ENCODE measurements around the gene SNAP91.

The SNAP91 gene

DNA sequence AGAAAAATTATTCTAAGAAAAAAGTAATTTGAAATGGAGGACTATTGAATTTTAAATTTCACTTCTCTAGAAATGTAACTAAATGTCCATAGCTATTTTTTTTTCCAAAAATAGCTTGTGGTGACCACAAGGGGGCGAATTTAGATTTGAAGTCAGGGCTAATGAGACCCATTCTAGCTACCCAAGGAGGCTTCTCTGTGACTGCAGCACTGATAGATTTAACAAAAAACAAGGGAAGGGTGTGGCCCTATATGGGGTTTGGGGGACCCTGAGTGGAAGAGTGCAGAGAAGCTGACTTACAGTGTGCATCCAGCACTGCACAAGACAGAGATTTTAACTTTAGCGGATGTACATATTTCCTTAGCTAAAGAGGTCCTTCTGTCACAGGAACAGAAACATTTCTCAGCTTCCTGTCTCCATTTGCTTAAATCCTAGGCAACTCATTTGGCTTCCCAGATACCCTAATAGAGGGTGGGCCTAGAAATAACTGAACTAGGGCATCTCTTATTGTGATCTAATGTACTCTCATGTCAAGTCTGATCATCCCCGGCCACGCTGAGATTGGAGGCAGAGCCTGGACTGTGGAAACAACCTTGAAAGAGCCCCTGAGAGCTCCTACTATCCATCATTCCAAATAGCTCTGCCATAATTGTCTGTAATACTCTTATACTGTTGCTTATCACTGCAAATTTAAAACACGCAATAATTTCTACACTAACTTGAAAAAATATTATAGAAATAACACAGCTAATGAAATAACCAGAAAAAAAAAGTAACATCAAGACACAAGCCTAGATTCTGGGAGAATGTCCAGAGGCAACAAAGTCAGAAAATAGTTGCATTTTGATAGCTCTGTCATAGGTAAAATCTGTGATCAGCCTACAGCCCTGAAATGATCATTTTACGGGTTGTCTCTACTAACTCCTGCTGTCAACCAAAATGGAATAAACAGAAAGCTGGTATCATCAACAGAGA lies 93.6 kb downstream of the SNAP91 start:
- no peaks in the 10 kb centered on the region for H3K9me3 ChIP-seq (ENCODE audit: low read length)
- no peaks in the 10 kb centered on the region for H3K4me1 ChIP-seq (ENCODE audit: insufficient read depth, low read length, severe bottlenecking)
- H3K36me3 ChIP-seq (ENCODE audit: insufficient read depth, low read length), result no peaks in the 10 kb centered on the region
- H3K27me3 ChIP-seq (ENCODE audit: insufficient read depth, low read length), result no peaks in the 10 kb centered on the region
- no peaks in the 10 kb centered on the region for H3K9me2 ChIP-seq (ENCODE audit: low read depth, low read length)
- no peak overlapping the region for H3K9ac ChIP-seq (ENCODE audit: low read length)
- no peak overlapping the region for H2AFZ ChIP-seq (ENCODE audit: low read length)
- no peak for TF ChIP-seq EZH2 (IDR thresholded peaks at IDR 0.05; ENCODE audit: borderline replicate concordance, low read length)
- TF ChIP-seq, protein P1, sequence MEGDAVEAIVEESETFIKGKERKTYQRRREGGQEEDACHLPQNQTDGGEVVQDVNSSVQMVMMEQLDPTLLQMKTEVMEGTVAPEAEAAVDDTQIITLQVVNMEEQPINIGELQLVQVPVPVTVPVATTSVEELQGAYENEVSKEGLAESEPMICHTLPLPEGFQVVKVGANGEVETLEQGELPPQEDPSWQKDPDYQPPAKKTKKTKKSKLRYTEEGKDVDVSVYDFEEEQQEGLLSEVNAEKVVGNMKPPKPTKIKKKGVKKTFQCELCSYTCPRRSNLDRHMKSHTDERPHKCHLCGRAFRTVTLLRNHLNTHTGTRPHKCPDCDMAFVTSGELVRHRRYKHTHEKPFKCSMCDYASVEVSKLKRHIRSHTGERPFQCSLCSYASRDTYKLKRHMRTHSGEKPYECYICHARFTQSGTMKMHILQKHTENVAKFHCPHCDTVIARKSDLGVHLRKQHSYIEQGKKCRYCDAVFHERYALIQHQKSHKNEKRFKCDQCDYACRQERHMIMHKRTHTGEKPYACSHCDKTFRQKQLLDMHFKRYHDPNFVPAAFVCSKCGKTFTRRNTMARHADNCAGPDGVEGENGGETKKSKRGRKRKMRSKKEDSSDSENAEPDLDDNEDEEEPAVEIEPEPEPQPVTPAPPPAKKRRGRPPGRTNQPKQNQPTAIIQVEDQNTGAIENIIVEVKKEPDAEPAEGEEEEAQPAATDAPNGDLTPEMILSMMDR (IDR thresholded peaks at IDR 0.05; ENCODE audit: low read length), result peak; percentile 64; the same call in 1 of the 2 replicates
- no peaks in the 10 kb centered on the region for H4K20me1 ChIP-seq (ENCODE audit: insufficient read depth, low read length)
- H3K4me3 ChIP-seq (ENCODE audit: low read depth, low read length, poor library complexity, severe bottlenecking), result no peak overlapping the region
- no peaks in the 10 kb centered on the region for H3K79me2 ChIP-seq (ENCODE audit: insufficient read depth, low read length)
- no peak overlapping the region for H3K27ac ChIP-seq (ENCODE audit: low read depth, low read length, poor library complexity, severe bottlenecking)
- no peaks in the 10 kb centered on the region for H3F3A ChIP-seq (ENCODE audit: insufficient read depth, low read length)
- H3K4me2 ChIP-seq (ENCODE audit: low read length), result no peak overlapping the region

DNA sequence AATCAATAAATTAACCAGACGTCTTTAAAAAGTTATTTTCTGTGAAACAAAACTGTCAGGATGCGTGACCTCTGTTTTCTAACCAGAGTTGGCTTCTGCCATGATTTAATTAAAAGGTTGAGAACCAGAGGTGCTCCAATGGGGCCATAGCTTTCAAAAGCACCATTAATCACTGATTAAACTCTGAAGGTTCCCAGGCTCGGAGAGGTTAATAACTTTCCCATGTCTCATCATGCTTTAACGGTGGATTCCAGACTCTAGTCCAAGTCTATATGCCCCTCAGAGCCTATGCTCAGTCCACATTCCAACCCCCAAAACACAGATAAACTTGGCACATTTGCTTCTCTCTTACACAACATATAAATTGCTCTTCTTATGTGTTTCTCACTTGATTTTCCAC lies 95.5 kb downstream of the SNAP91 start:
- no peak overlapping the region for H3K9ac ChIP-seq (ENCODE audit: low read length)
- no peaks in the 10 kb centered on the region for H3K9me3 ChIP-seq (ENCODE audit: low read length)
- TF ChIP-seq, protein P1 (IDR thresholded peaks at IDR 0.05; ENCODE audit: low read length), result no peak
- H3K36me3 ChIP-seq (ENCODE audit: insufficient read depth, low read length), result no peaks in the 10 kb centered on the region
- H4K20me1 ChIP-seq (ENCODE audit: insufficient read depth, low read length), result no peaks in the 10 kb centered on the region
- no peaks in the 10 kb centered on the region for H3F3A ChIP-seq (ENCODE audit: insufficient read depth, low read length)
- H2AFZ ChIP-seq (ENCODE audit: low read length), result no peak overlapping the region
- no peaks in the 10 kb centered on the region for H3K4me1 ChIP-seq (ENCODE audit: insufficient read depth, low read length, severe bottlenecking)
- H3K4me3 ChIP-seq (ENCODE audit: low read depth, low read length, poor library complexity, severe bottlenecking), result no peak overlapping the region
- no peaks in the 10 kb centered on the region for H3K9me2 ChIP-seq (ENCODE audit: low read depth, low read length)
- H3K27ac ChIP-seq (ENCODE audit: low read depth, low read length, poor library complexity, severe bottlenecking), result no peak overlapping the region
- no peaks in the 10 kb centered on the region for H3K27me3 ChIP-seq (ENCODE audit: insufficient read depth, low read length)
- H3K79me2 ChIP-seq (ENCODE audit: insufficient read depth, low read length), result no peaks in the 10 kb centered on the region
- no peak overlapping the region for H3K4me2 ChIP-seq (ENCODE audit: low read length)

DNA sequence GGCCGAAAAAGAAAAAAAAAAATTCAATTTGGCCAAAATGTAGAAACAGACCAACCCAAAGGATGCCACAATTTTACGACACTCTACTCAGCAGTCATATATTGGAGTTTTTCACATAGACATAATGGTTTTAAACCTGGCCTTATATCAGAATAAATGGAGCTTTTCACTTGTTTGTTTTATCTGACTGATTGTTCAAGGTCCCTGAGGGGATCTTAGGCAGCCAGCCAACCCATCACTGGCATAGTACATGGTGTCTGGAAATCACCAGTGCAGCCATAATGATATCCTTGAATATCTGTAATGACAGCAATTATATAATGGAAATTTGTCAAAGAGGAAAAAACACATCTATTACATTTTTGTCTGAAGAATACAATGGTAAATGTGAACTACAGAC lies 99.7 kb downstream of the SNAP91 start:
- no peak overlapping the region for H2AFZ ChIP-seq (ENCODE audit: low read length)
- no peaks in the 10 kb centered on the region for H4K20me1 ChIP-seq (ENCODE audit: insufficient read depth, low read length)
- no peaks in the 10 kb centered on the region for H3K9me2 ChIP-seq (ENCODE audit: low read depth, low read length)
- no peaks in the 10 kb centered on the region for H3K9me3 ChIP-seq (ENCODE audit: low read length)
- H3K79me2 ChIP-seq (ENCODE audit: insufficient read depth, low read length), result no peaks in the 10 kb centered on the region
- H3K27me3 ChIP-seq (ENCODE audit: insufficient read depth, low read length), result no peaks in the 10 kb centered on the region
- no peak overlapping the region for H3K4me2 ChIP-seq (ENCODE audit: low read length)
- TF ChIP-seq EZH2 (IDR thresholded peaks at IDR 0.05; ENCODE audit: borderline replicate concordance, low read length), result no peak
- TF ChIP-seq, protein P1 (IDR thresholded peaks at IDR 0.05; ENCODE audit: low read length), result no peak
- no peak overlapping the region for H3K4me3 ChIP-seq (ENCODE audit: low read depth, low read length, poor library complexity, severe bottlenecking)
- H3K9ac ChIP-seq (ENCODE audit: low read length), result no peak overlapping the region
- H3K27ac ChIP-seq (ENCODE audit: low read depth, low read length, poor library complexity, severe bottlenecking), result no peak overlapping the region
- no peaks in the 10 kb centered on the region for H3F3A ChIP-seq (ENCODE audit: insufficient read depth, low read length)
- H3K36me3 ChIP-seq (ENCODE audit: insufficient read depth, low read length), result no peaks in the 10 kb centered on the region
- no peaks in the 10 kb centered on the region for H3K4me1 ChIP-seq (ENCODE audit: insufficient read depth, low read length, severe bottlenecking)

Measured in OCI-LY1 (cell line).